ENCODE data around the gene SRF.

The SRF gene

DNA sequence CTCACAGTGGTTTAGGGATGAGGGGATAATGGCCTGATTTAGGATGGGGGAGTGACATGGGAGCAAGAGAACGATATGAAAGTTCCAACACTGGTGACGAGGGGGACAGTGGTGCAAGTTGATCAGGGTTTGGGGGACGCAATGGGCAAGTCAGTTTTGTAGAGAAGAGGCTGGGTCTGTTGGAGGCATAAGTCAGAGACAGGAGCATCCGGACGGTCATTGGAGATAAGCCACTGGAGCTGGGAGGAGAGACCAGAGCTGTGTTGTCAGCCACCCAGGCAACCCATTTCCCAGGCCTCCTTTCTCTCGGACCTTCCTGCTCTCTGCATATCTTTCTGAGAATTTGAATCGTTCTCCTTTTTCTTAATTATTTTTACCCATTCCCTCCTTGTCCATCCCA, 48.7 kb downstream of the SRF start:
- DNase-seq = no peak

DNA sequence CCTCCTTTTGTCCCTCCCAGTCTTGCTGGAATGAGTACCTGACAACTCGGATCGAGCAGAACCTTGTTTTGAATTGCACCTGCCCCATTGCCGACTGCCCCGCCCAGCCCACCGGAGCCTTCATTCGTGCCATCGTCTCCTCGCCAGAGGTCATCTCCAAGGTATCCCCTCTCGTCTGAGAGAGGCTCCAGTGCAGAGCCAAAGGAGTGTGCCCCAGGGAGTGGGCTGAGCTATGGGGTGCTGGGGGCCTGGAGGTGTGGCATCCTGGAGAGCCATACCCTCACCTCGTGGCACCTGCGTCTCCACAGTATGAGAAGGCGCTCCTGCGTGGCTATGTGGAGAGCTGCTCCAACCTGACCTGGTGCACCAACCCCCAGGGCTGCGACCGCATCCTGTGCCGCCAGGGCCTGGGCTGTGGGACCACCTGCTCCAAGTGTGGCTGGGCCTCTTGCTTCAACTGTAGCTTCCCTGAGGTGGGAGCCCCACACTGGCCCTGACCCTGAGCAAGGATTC, 49.4 kb downstream of the SRF start:
- no peak for DNase-seq

DNA sequence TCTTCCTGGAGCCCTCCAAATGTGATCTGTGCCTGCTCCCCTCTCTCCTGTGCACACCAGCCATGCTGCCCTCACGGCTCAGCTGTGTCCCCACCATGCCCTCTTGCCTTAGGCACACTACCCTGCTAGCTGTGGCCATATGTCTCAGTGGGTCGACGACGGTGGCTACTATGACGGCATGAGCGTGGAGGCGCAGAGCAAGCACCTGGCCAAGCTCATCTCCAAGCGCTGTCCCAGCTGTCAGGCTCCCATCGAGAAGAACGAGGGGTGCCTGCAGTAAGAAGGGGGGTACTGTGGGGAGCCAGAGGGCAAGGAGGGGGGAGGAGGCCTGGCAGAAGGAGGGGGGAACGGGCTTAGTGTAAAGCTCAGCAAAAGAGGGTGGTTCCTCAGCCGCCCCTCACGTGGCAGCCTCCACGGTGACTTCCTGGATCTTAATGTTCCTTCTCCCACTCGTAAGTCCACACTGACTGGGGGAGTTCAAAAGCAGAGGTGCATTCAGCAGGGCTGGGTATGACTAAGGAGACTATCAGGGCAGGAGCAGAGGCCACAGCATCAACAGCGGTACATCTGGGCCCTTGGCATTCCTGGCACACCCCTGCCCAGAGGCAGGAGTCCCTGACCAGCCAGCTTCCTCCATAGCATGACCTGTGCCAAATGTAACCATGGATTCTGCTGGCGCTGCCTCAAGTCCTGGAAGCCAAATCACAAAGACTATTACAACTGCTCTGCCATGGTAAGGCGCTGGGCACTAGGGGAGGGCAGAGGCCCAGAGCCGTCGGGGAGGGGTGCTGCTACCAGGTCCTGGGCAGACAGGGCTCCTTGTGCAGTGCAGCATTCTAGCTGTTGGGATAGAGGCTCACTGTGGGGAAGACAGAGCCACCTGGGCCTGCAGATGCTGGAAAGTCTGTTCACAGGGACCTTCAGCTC, 50.2 kb downstream of the SRF start:
- DNase-seq = no peak

DNA sequence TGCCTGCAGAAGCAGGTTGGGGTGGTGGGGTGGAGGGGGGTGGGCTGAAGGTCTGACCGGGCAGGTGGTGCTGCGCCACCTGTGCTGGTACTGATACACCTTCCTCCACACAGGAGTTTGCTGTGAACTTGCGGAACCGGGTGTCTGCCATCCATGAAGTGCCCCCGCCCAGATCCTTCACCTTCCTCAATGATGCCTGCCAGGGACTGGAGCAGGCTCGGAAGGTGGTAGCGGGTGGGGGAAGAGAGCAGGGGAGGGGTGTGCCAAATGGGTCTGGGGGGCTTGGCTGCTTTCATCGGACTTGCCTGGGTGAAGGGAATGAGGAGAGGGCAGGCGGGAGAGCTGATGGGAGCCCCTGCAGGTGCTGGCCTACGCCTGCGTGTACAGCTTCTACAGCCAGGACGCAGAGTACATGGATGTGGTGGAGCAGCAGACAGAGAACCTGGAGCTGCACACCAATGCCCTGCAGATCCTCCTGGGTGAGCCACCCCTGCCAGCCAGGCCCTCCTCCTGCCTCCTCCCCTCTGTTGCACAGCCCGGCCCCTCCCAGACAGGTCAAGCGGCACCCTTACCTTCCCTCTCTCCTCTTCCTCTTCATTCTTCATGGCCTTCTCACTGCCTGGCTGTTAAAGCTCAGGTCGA, 51.5 kb downstream of the SRF start:
- DNase-seq = no peak

DNA sequence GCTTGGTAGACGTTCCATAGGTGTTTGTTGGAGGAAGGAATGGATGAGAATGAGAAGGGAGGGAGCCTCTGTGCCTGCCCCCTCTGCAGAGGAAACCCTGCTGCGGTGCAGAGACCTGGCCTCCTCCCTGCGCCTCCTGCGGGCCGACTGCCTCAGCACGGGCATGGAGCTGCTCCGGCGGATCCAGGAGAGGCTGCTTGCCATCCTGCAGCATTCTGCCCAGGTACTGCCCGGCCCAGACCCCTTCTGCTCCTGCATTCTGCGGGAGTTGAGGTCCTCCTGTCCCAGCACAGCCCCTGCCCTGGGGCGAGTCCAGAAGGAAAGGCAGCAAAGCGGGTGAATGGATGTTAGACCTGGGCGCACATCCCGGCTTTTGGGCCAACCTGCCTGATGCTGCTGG, 52.1 kb downstream of the SRF start:
- no peak for DNase-seq

DNA sequence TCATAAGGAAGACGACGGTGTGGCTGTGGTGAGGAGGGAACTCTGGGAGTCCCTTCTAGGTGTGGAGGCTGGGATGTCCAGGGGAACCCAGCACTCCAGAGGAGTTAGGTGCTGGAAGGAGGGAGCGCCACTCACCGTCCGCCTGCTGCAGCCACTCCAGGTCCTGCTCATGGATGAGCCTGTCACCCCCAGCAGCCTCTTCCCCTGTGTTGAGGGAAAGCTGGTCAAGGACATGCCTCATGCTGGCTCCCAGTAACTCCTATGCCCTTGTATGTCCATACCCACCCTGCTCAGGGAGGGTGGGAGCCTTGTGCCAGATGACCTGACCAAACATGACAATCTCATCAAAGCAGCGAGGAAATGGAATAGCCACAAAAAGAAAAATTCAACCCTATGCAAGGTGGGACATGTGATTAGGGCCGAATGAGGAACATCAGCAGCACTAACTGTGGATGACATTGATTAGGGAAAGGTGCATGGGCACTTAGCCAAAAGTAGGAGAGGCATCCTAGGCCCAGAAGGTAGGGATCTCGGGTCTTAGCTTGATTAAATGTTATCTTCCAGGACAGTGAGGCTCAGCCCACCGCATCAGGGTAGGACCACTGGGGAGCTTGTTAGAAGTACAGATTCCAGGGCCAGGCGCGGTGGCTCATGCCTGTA, 55.3 kb downstream of the SRF start:
- no peak for DNase-seq

DNA sequence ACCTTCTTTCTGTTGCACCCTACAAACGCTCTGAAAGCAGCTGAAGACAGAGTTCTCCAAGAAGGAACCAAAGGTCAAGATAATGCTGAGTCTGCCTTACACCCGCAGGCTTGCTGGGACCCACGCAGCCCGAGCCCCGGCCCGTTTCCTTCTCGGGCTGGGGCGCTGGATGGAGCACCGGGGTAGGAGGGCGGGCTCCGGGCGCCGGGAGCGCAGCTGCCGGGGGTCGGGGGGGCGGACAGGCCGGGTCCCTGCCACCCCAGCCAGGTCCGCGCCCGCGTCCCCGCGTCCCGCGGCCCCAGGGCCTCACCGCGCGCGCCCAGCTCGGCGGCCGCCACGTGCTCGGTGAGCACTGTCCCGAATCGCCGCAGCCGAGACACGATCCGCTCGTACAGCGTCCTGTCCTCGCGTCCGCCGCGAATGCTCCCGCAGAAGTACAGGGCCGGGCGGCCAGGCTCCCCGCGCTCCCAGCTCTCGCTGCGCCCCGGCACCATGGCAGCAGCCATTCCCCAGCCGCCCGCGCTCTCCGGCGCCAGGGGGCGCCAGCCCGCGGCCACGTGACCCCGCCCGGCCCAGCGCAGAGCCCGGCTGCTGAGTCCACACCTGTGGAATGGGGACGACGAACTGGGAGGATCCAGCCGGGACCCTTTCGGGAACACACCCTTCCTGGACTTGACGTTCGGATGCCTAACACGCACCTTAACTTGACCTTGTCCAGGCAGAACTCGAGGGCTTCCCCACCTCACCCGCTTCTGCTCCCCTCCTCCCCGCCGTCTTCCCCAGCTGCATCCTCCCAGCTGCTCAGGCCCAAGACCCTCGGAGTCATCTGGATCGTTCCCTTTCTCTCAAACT, 58.1 kb downstream of the SRF start, which contains the start of gene DNPH1:
TSS of gene DNPH1 (minus strand) at position 531 of the 852 bp plus-strand sequence. CDS start at position 506, 25 bp downstream.
- peak; percentile 59 for DNase-seq

DNA sequence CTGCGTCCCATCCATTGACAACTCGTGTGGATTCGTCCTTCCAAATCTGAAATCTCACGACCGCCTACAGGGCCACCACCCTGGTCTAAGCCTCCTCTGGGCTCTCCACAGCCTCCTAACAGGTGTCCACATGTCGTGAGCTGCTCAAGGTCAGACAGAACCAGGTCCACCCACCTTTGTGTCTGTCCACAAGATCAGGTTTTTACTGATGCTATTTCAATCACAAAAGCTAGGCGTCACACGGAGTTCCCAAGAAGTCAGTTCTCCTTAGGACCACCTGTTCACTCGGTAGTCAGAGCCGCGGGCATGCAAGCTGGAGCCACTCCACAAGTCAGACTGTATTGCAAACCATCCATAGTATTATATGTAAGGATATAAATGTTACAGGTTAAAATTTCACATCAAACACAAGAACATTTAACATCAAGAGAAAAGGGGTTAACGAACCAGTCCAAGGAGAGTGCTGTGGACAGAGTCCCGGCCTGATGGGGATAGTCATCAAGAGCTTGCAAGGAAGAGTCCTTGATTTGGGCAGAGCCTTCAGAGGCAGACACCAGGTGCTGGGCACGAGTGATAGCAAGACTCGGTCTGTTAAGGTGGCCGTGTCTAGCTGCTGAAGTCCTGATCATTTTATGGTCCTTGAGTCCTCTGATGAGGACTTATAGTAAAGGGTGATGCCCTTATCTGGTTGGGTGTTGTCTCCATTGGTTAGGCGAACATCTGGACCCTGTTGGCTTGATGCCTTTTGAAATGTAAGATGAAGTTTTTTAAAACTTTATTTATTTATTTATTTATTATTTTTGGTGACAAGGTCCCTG, 58.9 kb downstream of the SRF start:
- DNase-seq = no peak

DNA sequence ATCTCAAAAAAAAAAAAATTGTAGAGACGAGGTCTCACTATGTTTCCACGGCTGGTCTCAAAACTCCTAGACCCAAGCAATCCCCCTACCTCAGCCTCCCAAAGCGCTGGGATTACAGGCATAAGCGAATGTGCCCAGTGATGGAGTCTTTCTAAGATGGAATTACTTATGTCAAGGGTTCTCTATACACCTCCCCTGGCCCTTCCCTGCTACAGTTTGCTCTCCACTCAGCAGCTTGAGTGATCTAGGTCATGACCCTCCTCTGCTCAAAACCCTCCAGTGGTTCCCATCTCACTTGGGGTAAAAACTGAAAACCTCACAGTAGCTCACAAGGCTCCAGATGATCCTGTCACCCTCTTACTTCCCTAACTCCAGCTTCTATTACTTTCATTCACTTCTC, 60.0 kb downstream of the SRF start:
- no peak for DNase-seq
